KMS-11 (cell line): ENCODE measurements around the gene ASB15.
A peak's percentile ranks its signal among the peaks of the same experiment; 100 is the strongest.

Source experiments
- H2AFZ ChIP-seq: fragments of 200-600 bp; sonication (generic); 2 replicates; pipeline ENCODE4 v1.6.1; 2016; ENCODE audit warnings: antibody characterized with exemption, mixed run types, low read depth
- H3K27ac ChIP-seq: fragments of 200-600 bp; sonication (generic); 2 replicates; pipeline ENCODE4 v1.6.1; 2016; ENCODE audit warnings: mild to moderate bottlenecking, mixed run types
- H3K27me3 ChIP-seq: fragments of 200-600 bp; sonication (generic); 2 replicates; pipeline ENCODE4 v1.6.1; 2017; ENCODE audit warnings: mild to moderate bottlenecking, low read depth, mixed run types, moderate library complexity; ENCODE audit not compliant: insufficient read depth
- H3K36me3 ChIP-seq: fragments of 200-600 bp; sonication (generic); 2 replicates; pipeline ENCODE4 v1.6.1; 2017; ENCODE audit warnings: mild to moderate bottlenecking, mixed run types; ENCODE audit not compliant: insufficient read depth
- H3K4me1 ChIP-seq: fragments of 200-600 bp; sonication (generic); 2 replicates; pipeline ENCODE4 v1.6.1; 2016; ENCODE audit warnings: mild to moderate bottlenecking, low read depth, mixed run types; ENCODE audit not compliant: poor library complexity, severe bottlenecking
- H3K4me2 ChIP-seq: fragments of 200-600 bp; sonication (generic); 2 replicates; pipeline ENCODE4 v1.7.0; 2016; ENCODE audit warnings: mild to moderate bottlenecking, mixed run types
- H3K4me3 ChIP-seq: fragments of 200-600 bp; sonication (generic); IDR thresholded peaks from 2 replicates; pipeline ENCODE4 v1.6.1; 2017; ENCODE audit warnings: low read depth, low read length, mixed read lengths; ENCODE audit not compliant: insufficient read depth
- H3K79me2 ChIP-seq: fragments of 200-600 bp; sonication (generic); 2 replicates; pipeline ENCODE4 v1.6.1; 2016; ENCODE audit warnings: low read depth, mixed run types; ENCODE audit not compliant: insufficient read depth
- H3K9ac ChIP-seq: fragments of 200-600 bp; sonication (generic); 2 replicates; pipeline ENCODE4 v1.6.1; 2016; ENCODE audit warnings: mild to moderate bottlenecking, mixed run types
- H4K20me1 ChIP-seq: fragments of 200-600 bp; sonication (generic); 2 replicates; pipeline ENCODE4 v1.6.1; 2016; ENCODE audit warnings: mild to moderate bottlenecking, mixed run types; ENCODE audit not compliant: insufficient read depth
- TF ChIP-seq, protein P1 (sequence below): fragments of 200-600 bp; sonication (generic); conservative IDR thresholded peaks from 2 replicates; pipeline ENCODE4 v1.6.1; 2017; ENCODE audit warnings: low read depth, mild to moderate bottlenecking, antibody characterized with exemption, low read length, moderate library complexity, mixed read lengths

ASB15 gene

DNA sequence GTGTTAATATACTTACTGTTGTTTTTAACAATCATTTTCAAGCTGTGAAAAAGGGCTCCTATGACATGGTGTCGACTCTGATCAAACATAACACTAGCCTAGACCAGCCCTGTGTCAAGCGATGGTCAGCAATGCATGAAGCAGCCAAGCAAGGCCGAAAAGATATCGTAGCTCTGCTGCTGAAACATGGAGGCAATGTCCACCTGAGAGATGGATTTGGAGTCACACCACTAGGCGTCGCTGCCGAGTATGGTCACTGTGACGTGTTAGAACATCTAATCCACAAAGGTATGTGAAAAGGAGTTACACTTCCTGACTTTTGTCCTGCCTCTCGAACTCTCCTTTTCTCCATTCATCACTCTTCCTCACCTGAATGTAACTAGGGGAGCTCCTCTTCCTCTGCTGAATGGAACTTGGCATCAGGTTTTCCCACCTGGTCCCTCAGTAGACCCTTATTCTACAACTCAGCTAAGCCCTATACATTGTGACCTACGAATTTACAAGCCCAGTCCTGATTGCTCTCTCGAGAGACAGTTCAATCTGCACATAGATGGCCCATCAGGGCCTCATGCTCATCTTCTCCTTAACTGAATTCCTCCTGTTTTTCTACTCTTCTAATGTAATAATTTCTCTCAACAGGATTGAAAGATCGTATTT is 23.0 kb downstream of the ASB15 start:
- Histone ChIP-seq H3K4me2 (no peak overlapping the region), H3K4me3 (no peak overlapping the region), H3K27ac (no peak overlapping the region), H3K79me2 (no peaks in the 10 kb centered on the region), H3K9ac (no peak overlapping the region), H2AFZ (peak overlapping the region; percentile 15; the same call in 1 of the 2 replicates), H3K27me3 (no peaks in the 10 kb centered on the region), H3K36me3 (no peaks in the 10 kb centered on the region), H3K4me1 (peaks cover 4% of the 10 kb centered on the region), H4K20me1 (no peaks in the 10 kb centered on the region)
- TF ChIP-seq, protein P1, sequence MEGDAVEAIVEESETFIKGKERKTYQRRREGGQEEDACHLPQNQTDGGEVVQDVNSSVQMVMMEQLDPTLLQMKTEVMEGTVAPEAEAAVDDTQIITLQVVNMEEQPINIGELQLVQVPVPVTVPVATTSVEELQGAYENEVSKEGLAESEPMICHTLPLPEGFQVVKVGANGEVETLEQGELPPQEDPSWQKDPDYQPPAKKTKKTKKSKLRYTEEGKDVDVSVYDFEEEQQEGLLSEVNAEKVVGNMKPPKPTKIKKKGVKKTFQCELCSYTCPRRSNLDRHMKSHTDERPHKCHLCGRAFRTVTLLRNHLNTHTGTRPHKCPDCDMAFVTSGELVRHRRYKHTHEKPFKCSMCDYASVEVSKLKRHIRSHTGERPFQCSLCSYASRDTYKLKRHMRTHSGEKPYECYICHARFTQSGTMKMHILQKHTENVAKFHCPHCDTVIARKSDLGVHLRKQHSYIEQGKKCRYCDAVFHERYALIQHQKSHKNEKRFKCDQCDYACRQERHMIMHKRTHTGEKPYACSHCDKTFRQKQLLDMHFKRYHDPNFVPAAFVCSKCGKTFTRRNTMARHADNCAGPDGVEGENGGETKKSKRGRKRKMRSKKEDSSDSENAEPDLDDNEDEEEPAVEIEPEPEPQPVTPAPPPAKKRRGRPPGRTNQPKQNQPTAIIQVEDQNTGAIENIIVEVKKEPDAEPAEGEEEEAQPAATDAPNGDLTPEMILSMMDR = peak; percentile 86

DNA sequence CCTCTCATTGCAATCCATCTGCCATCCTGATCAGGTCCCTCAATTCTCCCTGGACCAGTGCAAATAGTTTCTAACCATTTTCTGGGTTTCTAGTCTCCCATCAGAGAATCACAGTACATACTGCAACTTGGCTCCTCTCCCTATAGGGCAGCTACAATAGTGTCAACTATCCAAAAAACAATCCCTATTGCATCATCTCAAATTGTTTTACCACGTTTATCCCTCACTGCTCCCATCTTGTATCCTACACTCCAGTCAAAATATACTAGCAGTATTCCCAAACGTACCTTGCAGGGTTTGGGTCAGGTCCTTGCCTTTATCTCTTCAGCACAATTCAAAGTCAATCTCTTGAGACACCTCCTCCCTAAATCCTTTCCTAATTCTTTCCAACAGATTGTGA is 23.6 kb downstream of the ASB15 start:
- Histone ChIP-seq H3K4me1 (peaks cover 4% of the 10 kb centered on the region), H3K27me3 (no peaks in the 10 kb centered on the region), H3K27ac (no peak overlapping the region), H3K4me3 (no peak overlapping the region), H4K20me1 (no peaks in the 10 kb centered on the region), H3K36me3 (no peaks in the 10 kb centered on the region), H3K9ac (no peak overlapping the region), H3K79me2 (no peaks in the 10 kb centered on the region), H2AFZ (peak overlapping the region; percentile 15; the same call in 1 of the 2 replicates), H3K4me2 (no peak overlapping the region)
- TF ChIP-seq, protein P1 = no peak

DNA sequence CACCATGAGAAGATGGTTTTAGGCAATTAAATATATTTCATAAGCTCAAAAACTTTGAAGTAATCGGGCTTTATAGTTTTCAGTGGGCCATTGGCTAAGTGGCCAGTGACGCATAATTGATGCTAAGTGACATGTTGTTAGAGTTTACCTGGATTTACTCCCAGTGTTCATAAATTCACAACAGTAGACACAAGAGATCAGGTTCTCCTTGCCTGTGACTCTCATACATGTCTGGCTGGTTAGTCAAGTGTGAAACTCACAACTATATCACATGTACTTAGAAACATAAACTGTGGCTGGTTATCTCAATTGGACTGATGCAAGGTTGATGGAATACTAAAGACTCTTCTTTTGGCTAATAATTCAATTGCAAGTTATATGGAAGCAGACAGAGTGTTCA is 26.2 kb downstream of the ASB15 start:
- no peaks in the 10 kb centered on the region for H3K4me1 ChIP-seq
- no peak overlapping the region for H3K4me2 ChIP-seq
- no peak overlapping the region for H3K4me3 ChIP-seq
- no peak overlapping the region for H2AFZ ChIP-seq
- H3K36me3 ChIP-seq = no peaks in the 10 kb centered on the region
- H3K27me3 ChIP-seq = no peaks in the 10 kb centered on the region
- TF ChIP-seq, protein P1 = no peak
- no peak overlapping the region for H3K9ac ChIP-seq
- no peak overlapping the region for H3K27ac ChIP-seq
- H3K79me2 ChIP-seq = no peaks in the 10 kb centered on the region
- no peaks in the 10 kb centered on the region for H4K20me1 ChIP-seq

DNA sequence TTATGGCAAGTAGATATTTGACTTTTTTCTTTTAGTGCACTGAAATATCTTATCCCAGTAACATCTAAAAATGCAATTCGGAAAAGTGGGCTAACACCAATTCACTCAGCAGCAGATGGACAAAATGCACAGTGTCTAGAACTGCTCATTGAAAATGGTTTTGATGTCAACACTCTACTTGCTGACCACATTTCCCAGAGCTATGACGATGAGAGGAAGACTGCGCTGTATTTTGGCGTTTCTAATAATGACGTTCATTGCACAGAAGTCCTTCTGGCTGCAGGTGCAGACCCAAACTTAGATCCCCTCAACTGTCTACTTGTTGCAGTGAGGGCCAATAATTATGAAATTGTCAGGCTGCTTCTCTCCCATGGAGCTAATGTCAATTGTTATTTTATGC is 27.2 kb downstream of the ASB15 start:
- H3K4me1 ChIP-seq = no peaks in the 10 kb centered on the region
- TF ChIP-seq, protein P1 = no peak

More for the DNA sequence above, 27.2 kb downstream of the ASB15 start:
- H3K36me3 ChIP-seq = no peaks in the 10 kb centered on the region
- H2AFZ ChIP-seq = no peak overlapping the region
- no peaks in the 10 kb centered on the region for H3K27me3 ChIP-seq
- H3K27ac ChIP-seq = no peak overlapping the region
- H4K20me1 ChIP-seq = no peaks in the 10 kb centered on the region
- H3K9ac ChIP-seq = no peak overlapping the region
- H3K79me2 ChIP-seq = no peaks in the 10 kb centered on the region
- H3K4me3 ChIP-seq = no peak overlapping the region
- no peak overlapping the region for H3K4me2 ChIP-seq
